Trophoblast cell (in vitro differentiated cells and primary cell): Measurements from ENCODE around the gene KIF1B.
A peak's percentile ranks its signal among the peaks of the same experiment; 100 is the strongest.
"Not testable (repeated sequence)": the region's sequence is repeated elsewhere in the genome, so short reads cannot be mapped to it uniquely, and the experiment has no call there.

Experiments used
- DNase-seq, 2 donors: peaks; one replicate each; pipeline ENCODE4 v3.0.0-alpha.2; 2016
- H2AFZ ChIP-seq: 2 replicates; pipeline ENCODE4 v1.6.1; 2013; ENCODE audit warnings: low read length, moderate library complexity, mild to moderate bottlenecking; ENCODE audit not compliant: insufficient read depth, poor library complexity
- H2AK5ac ChIP-seq: 2 replicates; pipeline ENCODE4 v1.6.1; 2013; ENCODE audit warnings: mild to moderate bottlenecking, low read length
- H2BK120ac ChIP-seq: 2 replicates; pipeline ENCODE4 v1.6.1; 2013; ENCODE audit warnings: low read length, mild to moderate bottlenecking, moderate library complexity; ENCODE audit not compliant: insufficient read depth, poor library complexity
- H2BK12ac ChIP-seq: 2 replicates; pipeline ENCODE4 v1.6.1; 2013; ENCODE audit warnings: mild to moderate bottlenecking, low read length, moderate library complexity
- H2BK5ac ChIP-seq: 2 replicates; pipeline ENCODE4 v1.6.1; 2013; ENCODE audit warnings: low read length, low read depth, moderate library complexity, mild to moderate bottlenecking; ENCODE audit not compliant: poor library complexity
- H3K14ac ChIP-seq: 2 replicates; pipeline ENCODE4 v1.6.1; 2013; ENCODE audit warnings: mild to moderate bottlenecking, low read length
- H3K18ac ChIP-seq: 2 replicates; pipeline ENCODE4 v1.6.1; 2013; ENCODE audit warnings: mild to moderate bottlenecking, low read length
- H3K23ac ChIP-seq: 2 replicates; pipeline ENCODE4 v1.6.1; 2013; ENCODE audit warnings: low read length
- H3K27ac ChIP-seq: 2 replicates; pipeline ENCODE4 v1.5.1; 2013; ENCODE audit warnings: low read depth, mild to moderate bottlenecking, inconsistent platforms, low read length, moderate library complexity
- H3K27me3 ChIP-seq: 2 replicates; pipeline ENCODE4 v1.6.1; 2013; ENCODE audit warnings: inconsistent platforms, mild to moderate bottlenecking, low read length, moderate library complexity; ENCODE audit not compliant: insufficient read depth
- H3K36me3 ChIP-seq, 2 experiments: 1 replicate in 1 of 2; 2 replicates in 1 of 2; pipeline ENCODE4 v1.6.1; 2013; ENCODE audit warnings: low read length in 2 of 2, mild to moderate bottlenecking in 2 of 2, moderate library complexity in 1 of 2; ENCODE audit not compliant: insufficient read depth in 2 of 2, control insufficient read depth in 1 of 2
- H3K4ac ChIP-seq: 2 replicates; pipeline ENCODE4 v1.6.1; 2013; ENCODE audit warnings: low read depth, mild to moderate bottlenecking, low read length, moderate library complexity
- H3K4me1 ChIP-seq, 2 experiments: 1 replicate in 1 of 2; 2 replicates in 1 of 2; pipeline ENCODE4 v1.6.1; 2013; ENCODE audit warnings: low read length in 2 of 2, mild to moderate bottlenecking in 2 of 2, moderate library complexity in 1 of 2; ENCODE audit not compliant: insufficient read depth in 2 of 2, control insufficient read depth in 1 of 2
- H3K4me2 ChIP-seq: 2 replicates; pipeline ENCODE4 v1.6.1; 2013; ENCODE audit warnings: inconsistent platforms, mild to moderate bottlenecking, low read length, moderate library complexity
- H3K4me3 ChIP-seq: 2 replicates; pipeline ENCODE4 v1.5.1; 2013; ENCODE audit warnings: mild to moderate bottlenecking, low read depth, low read length, inconsistent platforms
- H3K79me1 ChIP-seq: one replicate; pipeline ENCODE4 v1.6.1; 2013; ENCODE audit warnings: low read length
- H3K79me2 ChIP-seq: 2 replicates; pipeline ENCODE4 v1.6.1; 2013; ENCODE audit warnings: low read length, mild to moderate bottlenecking; ENCODE audit not compliant: control insufficient read depth, insufficient read depth, poor library complexity
- H3K9ac ChIP-seq: 2 replicates; pipeline ENCODE4 v1.6.1; 2013; ENCODE audit warnings: mild to moderate bottlenecking, low read length
- H3K9me3 ChIP-seq: 2 replicates; pipeline ENCODE4 v1.6.1; 2013; ENCODE audit warnings: low read depth, mild to moderate bottlenecking, control low read depth, inconsistent platforms, low read length; ENCODE audit not compliant: insufficient read depth
- H4K12ac ChIP-seq: 2 replicates; pipeline ENCODE4 v1.6.1; 2013; ENCODE audit warnings: low read depth, mild to moderate bottlenecking, low read length, moderate library complexity
- H4K8ac ChIP-seq: 2 replicates; pipeline ENCODE4 v1.6.1; 2013; ENCODE audit warnings: low read depth, mild to moderate bottlenecking, low read length, moderate library complexity
- H4K91ac ChIP-seq: one replicate; pipeline ENCODE4 v1.6.1; 2013; ENCODE audit warnings: low read depth, mild to moderate bottlenecking, low read length, moderate library complexity
- WGBS: extraction: QIAGEN DNeasy Blood & Tissue Kit; methylation state at CpG from one replicate; pipeline ENCODE4 v1.1.7; 2013; ENCODE audit warnings: missing lambda C conversion rate; ENCODE audit not compliant: insufficient read length, insufficient coverage; ENCODE audit errors: extremely low coverage; 5-methylcytosine and 5-hydroxymethylcytosine counted together

Gene KIF1B

GRCh38 chr1:10217748-10218441, 7.5 kb downstream of the KIF1B start:
- H3K79me1 ChIP-seq = no peaks in the 10 kb centered on the region
- no peak overlapping the region for H4K12ac ChIP-seq
- H2AFZ ChIP-seq = no peak overlapping the region
- peaks cover 0 to 2% of the 10 kb centered on the region in 2 experiments for H3K4me1 ChIP-seq
- no peak overlapping the region for H3K9ac ChIP-seq
- peak overlapping the region; percentile 53 for H3K4ac ChIP-seq
- no peak overlapping the region for H2AK5ac ChIP-seq
- peaks cover 17% of the 10 kb centered on the region for H3K79me2 ChIP-seq
- peaks cover 0 to 2% of the 10 kb centered on the region in 2 experiments for H3K36me3 ChIP-seq
- H3K18ac ChIP-seq = no peak overlapping the region
- H3K27ac ChIP-seq = no peak overlapping the region
- H3K4me3 ChIP-seq = no peak overlapping the region
- H2BK120ac ChIP-seq = no peak overlapping the region
- H2BK5ac ChIP-seq = no peak overlapping the region
- peak in 1 of 2 donors; percentile 24 for DNase-seq
- no peaks in the 10 kb centered on the region for H3K9me3 ChIP-seq
- WGBS = no CpG with 5 or more reads among the region's 5 CpGs
- no peak overlapping the region for H4K8ac ChIP-seq
- H3K4me2 ChIP-seq = no peak overlapping the region
- H3K14ac ChIP-seq = no peak overlapping the region
- H2BK12ac ChIP-seq = no peak overlapping the region
- no peak overlapping the region for H3K23ac ChIP-seq
- H4K91ac ChIP-seq = no peak overlapping the region
- H3K27me3 ChIP-seq = no peaks in the 10 kb centered on the region

DNA sequence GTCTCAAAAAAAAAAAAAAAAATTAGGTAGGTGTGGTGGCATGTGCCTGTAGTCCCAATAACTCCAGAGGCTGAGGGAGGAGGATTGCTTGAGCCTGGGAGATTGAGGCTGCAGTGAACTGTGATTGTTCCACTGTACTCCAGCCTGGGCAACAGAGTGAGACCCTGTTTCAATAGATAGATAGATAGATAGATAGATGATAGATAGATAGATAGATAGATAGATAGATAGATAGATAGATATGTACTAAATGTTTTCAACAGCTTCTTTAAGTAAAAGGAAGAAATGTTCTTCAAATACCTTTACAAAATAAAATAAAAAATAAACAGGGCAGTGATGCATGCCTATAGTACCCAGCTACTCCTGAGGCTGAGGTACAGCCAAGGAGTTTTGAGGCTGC, 9.8 kb downstream of the KIF1B start:
- Histone ChIP-seq H3K4me3 (no peak overlapping the region), H4K8ac (no peak overlapping the region), H3K18ac (no peak overlapping the region), H3K4me1 (peaks cover 3 to 6% of the 10 kb centered on the region in 2 experiments), H2BK12ac (no peak overlapping the region), H3K9ac (no peak overlapping the region), H3K79me2 (peaks cover 18% of the 10 kb centered on the region), H2AFZ (no peak overlapping the region), H2BK5ac (no peak overlapping the region), H3K4ac (peak overlapping the region; percentile 51), H4K12ac (no peak overlapping the region), H3K27me3 (no peaks in the 10 kb centered on the region), H2AK5ac (no peak overlapping the region), H3K23ac (no peak overlapping the region), H3K14ac (no peak overlapping the region), H3K4me2 (no peak overlapping the region), H4K91ac (no peak overlapping the region), H3K36me3 (peaks cover 0 to 2% of the 10 kb centered on the region in 2 experiments), H3K79me1 (no peaks in the 10 kb centered on the region), H3K9me3 (no peaks in the 10 kb centered on the region), H3K27ac (no peak overlapping the region), H2BK120ac (no peak overlapping the region)
- no peak for DNase-seq

GRCh38 chr1:10220657-10221056, 10.3 kb downstream of the KIF1B start:
- H2AK5ac ChIP-seq, H3K14ac ChIP-seq, H3K4me3 ChIP-seq, H3K79me1 ChIP-seq, DNase-seq, H4K8ac ChIP-seq, H3K18ac ChIP-seq, H3K36me3 ChIP-seq, H3K23ac ChIP-seq, H3K4me1 ChIP-seq, H2BK12ac ChIP-seq, H2BK5ac ChIP-seq, H3K9me3 ChIP-seq, H4K91ac ChIP-seq, H3K9ac ChIP-seq, H3K27ac ChIP-seq, H3K27me3 ChIP-seq, H3K4me2 ChIP-seq, H2AFZ ChIP-seq, H2BK120ac ChIP-seq, H4K12ac ChIP-seq: not testable (repeated sequence)
- Histone ChIP-seq H3K4ac (peak overlapping the region; percentile 51), H3K79me2 (peaks cover 14% of the 10 kb centered on the region)
- no CpG with 5 or more reads among the region's 6 CpGs for WGBS

- H2BK5ac ChIP-seq = no peak overlapping the region
- no peak overlapping the region for H3K14ac ChIP-seq
- no peak overlapping the region for H3K4ac ChIP-seq
- no peaks in the 10 kb centered on the region for H3K36me3 ChIP-seq
- no peak overlapping the region for H3K4me3 ChIP-seq
- peak overlapping the region; percentile 34 for H3K27ac ChIP-seq
- no peak overlapping the region for H2BK120ac ChIP-seq
- H3K18ac ChIP-seq = no peak overlapping the region
- no peak for DNase-seq
- H3K4me2 ChIP-seq = no peak overlapping the region
- no peak overlapping the region for H2BK12ac ChIP-seq
- no peak overlapping the region for H4K12ac ChIP-seq
- no CpG with 5 or more reads among the region's 1 CpG for WGBS
- H3K79me1 ChIP-seq = no peaks in the 10 kb centered on the region
- H3K9ac ChIP-seq = no peak overlapping the region
- no peak overlapping the region for H2AFZ ChIP-seq
- H4K8ac ChIP-seq = no peak overlapping the region
- H3K9me3 ChIP-seq = no peaks in the 10 kb centered on the region
- peaks cover 4 to 6% of the 10 kb centered on the region in 2 experiments for H3K4me1 ChIP-seq
- no peak overlapping the region for H4K91ac ChIP-seq
- H2AK5ac ChIP-seq = no peak overlapping the region
- H3K27me3 ChIP-seq = no peaks in the 10 kb centered on the region
- peaks cover 8% of the 10 kb centered on the region for H3K79me2 ChIP-seq
- no peak overlapping the region for H3K23ac ChIP-seq
Measured at GRCh38 chr1:10225573-10225972, 15.2 kb downstream of the KIF1B start.
